H54 (cell line): ENCODE results near the gene AIM2.
"Not testable (repeated sequence)": the region's sequence is repeated elsewhere in the genome, so short reads cannot be mapped to it uniquely, and the experiment has no call there.

ENCODE experiments used
- DNase-seq: peaks from one replicate; pipeline ENCODE4 v3.0.0; 2011; ENCODE audit warnings: low spot score, mixed read lengths; ENCODE audit not compliant: insufficient read length
- FAIRE-seq: peaks from 3 replicates; lab custom pipeline; 2011; peaks lifted over from hg19 to GRCh38; lab: Jason Lieb, UNC
- POLR2A ChIP-seq: IDR thresholded peaks from 2 replicates; pipeline ENCODE4 v1.6.1; 2011; ENCODE audit warnings: low read depth, mild to moderate bottlenecking, low read length

AIM2 gene

GRCh38 chr1:159076438-159077119 is at the start of gene AIM2:
AIM2 (minus strand) TSS chr1:159076766; CDS start chr1:159073499, 3,267 bp downstream.
- DNase-seq = no peak
- FAIRE-seq = peak; percentile 20
- no peak for TF ChIP-seq POLR2A

- DNase-seq (no peak), FAIRE-seq (no peak)
- no peak for TF ChIP-seq POLR2A
Observed at GRCh38 chr1:159123587-159123986, 47.0 kb upstream of the AIM2 start.

- TF ChIP-seq POLR2A = no peak
- FAIRE-seq = peak; percentile 23
- no peak for DNase-seq
Observed at GRCh38 chr1:159122005-159122621, 45.5 kb upstream of the AIM2 start.

GRCh38 chr1:159121526-159121925 is 45.0 kb upstream of the AIM2 start:
- TF ChIP-seq POLR2A = no peak
- no peak for FAIRE-seq
- no peak for DNase-seq

- DNase-seq (no peak), FAIRE-seq (no peak)
- TF ChIP-seq POLR2A = no peak
Observed at GRCh38 chr1:159120317-159120716, 43.8 kb upstream of the AIM2 start.

GRCh38 chr1:159113596-159114433 is 37.2 kb upstream of the AIM2 start:
- no peak for FAIRE-seq
- TF ChIP-seq POLR2A = no peak

GRCh38 chr1:159103021-159103420 is 26.5 kb upstream of the AIM2 start:
- DNase-seq, FAIRE-seq: not testable (repeated sequence)

More at GRCh38 chr1:159113596-159114433, 37.2 kb upstream of the AIM2 start:
- DNase-seq = no peak

- DNase-seq = no peak
- FAIRE-seq = no peak
- TF ChIP-seq POLR2A = no peak
Observed at GRCh38 chr1:159100589-159100988, 24.0 kb upstream of the AIM2 start.

- no peak for TF ChIP-seq POLR2A
- DNase-seq (no peak), FAIRE-seq (no peak)
Observed at GRCh38 chr1:159098596-159098995, 22.0 kb upstream of the AIM2 start.

GRCh38 chr1:159092036-159092760 is 15.6 kb upstream of the AIM2 start:
- DNase-seq = no peak
- TF ChIP-seq POLR2A = no peak
- FAIRE-seq = no peak

GRCh38 chr1:159091607-159092031 is 15.1 kb upstream of the AIM2 start:
- FAIRE-seq (no peak), DNase-seq (no peak)
- no peak for TF ChIP-seq POLR2A

GRCh38 chr1:159091180-159091560 is 14.6 kb upstream of the AIM2 start:
- FAIRE-seq (no peak), DNase-seq (no peak)
- no peak for TF ChIP-seq POLR2A
